Spleen (tissue), 11 donors: Measurements from ENCODE around the gene PDE4D. TPM values are rescaled to one million over a fixed set of nuclear protein-coding genes. Genes with fewer than 3 reads are reported as not detected.

Experiments used
- DNase-seq: peaks from one replicate; pipeline ENCODE4 v3.0.0-alpha.2; 2020
- H3K27ac ChIP-seq, 8 donors: fragments of 200-600 bp; sonication (generic) in 7 of 8; 1 replicate in 4 of 8; 2 replicates in 4 of 8; pipeline versions ENCODE4 v1.5.0 to v1.8.0; 2016 to 2021; ENCODE audit warnings: inconsistent platforms in 4 of 8, mild to moderate bottlenecking in 4 of 8, moderate library complexity in 1 of 8
- H3K27me3 ChIP-seq, 7 donors: fragments of 200-600 bp; sonication (generic) in 6 of 7; replicated peaks in 1 of 7; 1 replicate in 4 of 7; 2 replicates in 3 of 7; pipeline versions ENCODE4 v1.5.0 to v1.8.0; 2016 to 2021; ENCODE audit warnings: inconsistent platforms in 3 of 7, mild to moderate bottlenecking in 1 of 7
- H3K36me3 ChIP-seq, 6 donors: fragments of 200-600 bp; sonication (generic) in 5 of 6; 1 replicate in 4 of 6; 2 replicates in 2 of 6; pipeline versions ENCODE4 v1.5.0 to v1.8.0; 2016 to 2021; ENCODE audit warnings: inconsistent platforms in 2 of 6
- H3K4me1 ChIP-seq, 6 donors: fragments of 200-600 bp; sonication (generic) in 5 of 6; 1 replicate in 3 of 6; 2 replicates in 3 of 6; pipeline versions ENCODE4 v1.5.0 to v1.8.0; 2016 to 2021; ENCODE audit warnings: inconsistent platforms in 3 of 6
- H3K4me3 ChIP-seq, 8 donors: fragments of 200-600 bp; sonication (generic) in 7 of 8; 1 replicate in 4 of 8; 2 replicates in 4 of 8; pipeline versions ENCODE4 v1.5.0 to v1.8.0; 2016 to 2021; ENCODE audit warnings: inconsistent platforms in 4 of 8, mild to moderate bottlenecking in 4 of 8, moderate library complexity in 2 of 8
- H3K9me3 ChIP-seq, 8 donors: fragments of 200-600 bp; sonication (generic) in 7 of 8; 1 replicate in 4 of 8; 2 replicates in 4 of 8; pipeline versions ENCODE4 v1.5.0 to v1.8.0; 2016 to 2021; ENCODE audit warnings: inconsistent platforms in 4 of 8
- CTCF ChIP-seq, 11 experiments: fragments of 200-600 bp in 7 of 11; fragments of 450-650 bp in 4 of 11; sonication (generic) in 4 of 11; IDR thresholded peaks in 8 of 11; conservative IDR thresholded peaks in 3 of 11; 1 replicate in 7 of 11; 2 replicates in 4 of 11; pipeline versions ENCODE4 v1.4.0 to v1.8.0; 2016 to 2021; ENCODE audit warnings: antibody characterized with exemption in 11 of 11, inconsistent platforms in 4 of 11, mild to moderate bottlenecking in 1 of 11
- POLR2A ChIP-seq, 3 donors: fragments of 450-650 bp; IDR thresholded peaks; one replicate each; pipeline ENCODE4 v1.5.1; 2017; ENCODE audit warnings: antibody characterized with exemption in 3 of 3, mild to moderate bottlenecking in 1 of 3
- POLR2AphosphoS5 ChIP-seq, 3 donors: sonication (generic); formaldehyde crosslinking; IDR thresholded peaks; one replicate each; pipeline ENCODE4 v1.5.1; 2017; ENCODE audit warnings: antibody characterized with exemption in 3 of 3
- WGBS, 5 donors: extraction: QIAGEN DNeasy Blood & Tissue Kit in 3 of 5; methylation state at CpG; one replicate each; pipeline versions ENCODE4 v1.1.5 to v1.1.7; 2013 to 2018; 5-methylcytosine and 5-hydroxymethylcytosine counted together
- intact Hi-C: fragments of 100-400 bp; cut with DNase I; formaldehyde crosslinking; loops from one replicate; pipeline ENCODE4 v1.15.0; 2023; ENCODE audit warnings: low total_unique reads
- polyA plus RNA-seq, 3 donors: library from polyadenylated mRNA; stranded (reverse); fragments of 200-250 nt; gene quantifications; one replicate each; pipeline ENCODE4 v1.2.1, GENCODE V29; 2013
- total RNA-seq, 7 donors: library from RNA; depleted of rRNA in 3 of 7; stranded (reverse); fragments of >200 nt in 3 of 7; fragmentation: NEBNext Ultra II Directional in 4 of 7; extraction: Animal tissue kit (Norgen Biotek cat#: 25700) in 4 of 7; gene quantifications; one replicate each; pipeline versions ENCODE4 v1.1.0 to v1.2.1, GENCODE V29; 2016 to 2021
- donor health status: healthy with polysubstance abuse.
- donor health status: DM: no; HTN: no; CAD: no; lungs with moderate emphysema.
- donor health status: DM: no; HTN: no; CAD: no.
- donor health status: Bipolar disorder and iron deficiency.
- donor health status: healthy.
- donor health status: DM: no; HTN: no; CAD: no.
- donor health status: DM: yes; HTN: yes; CAD: no.

The PDE4D gene
- total and polyA plus RNA-seq, 10 donors, result 0.88 to 51.8 (median 18.2) TPM

GRCh38 chr5:59341155-59341554 lies 552.4 kb downstream of the PDE4D start:
- intact Hi-C loops, result no loop called here
- Histone ChIP-seq H3K27ac (no peak overlapping the region), H3K36me3 (no peaks in the 10 kb centered on the region), H3K4me1 (no peaks in the 10 kb centered on the region), H3K4me3 (no peak overlapping the region), H3K27me3 (no peaks in the 10 kb centered on the region), H3K9me3 (no peaks in the 10 kb centered on the region)
- DNase-seq, result no peak
- no peak for TF ChIP-seq CTCF (IDR thresholded peaks at IDR 0.05 in 8 of 11, conservative IDR thresholded peaks at IDR 0.05 in 3 of 11)
- 91 to 99% (median 93%) methylated on average over 2 of the region's 2 CpGs for WGBS, 5 donors

GRCh38 chr5:59340637-59341036 lies 552.9 kb downstream of the PDE4D start:
- no peak overlapping the region for H3K27ac ChIP-seq
- intact Hi-C loops, result no loop called here
- H3K36me3 ChIP-seq, result no peaks in the 10 kb centered on the region
- no peaks in the 10 kb centered on the region for H3K9me3 ChIP-seq
- DNase-seq, result no peak
- no peak overlapping the region for H3K4me3 ChIP-seq
- 3 to 100% (median 95%) methylated on average over 1 of the region's 1 CpG for WGBS, 5 donors
- H3K27me3 ChIP-seq, result no peaks in the 10 kb centered on the region
- no peaks in the 10 kb centered on the region for H3K4me1 ChIP-seq
- no peak for TF ChIP-seq CTCF (IDR thresholded peaks at IDR 0.05 in 8 of 11, conservative IDR thresholded peaks at IDR 0.05 in 3 of 11)
- no peak for TF ChIP-seq POLR2A (IDR thresholded peaks at IDR 0.05)
- TF ChIP-seq POLR2AphosphoS5 (IDR thresholded peaks at IDR 0.05), result no peak

GRCh38 chr5:59337240-59337639 lies 556.3 kb downstream of the PDE4D start:
- no peak overlapping the region for H3K27ac ChIP-seq
- no peaks in the 10 kb centered on the region for H3K9me3 ChIP-seq
- WGBS, 5 donors, result 34 to 53% (median 47%) methylated on average over 8 of the region's 8 CpGs
- intact Hi-C loops, result no loop called here
- no peaks in the 10 kb centered on the region for H3K4me1 ChIP-seq
- DNase-seq, result peak; percentile 77
- no peak overlapping the region for H3K4me3 ChIP-seq
- H3K36me3 ChIP-seq, result no peaks in the 10 kb centered on the region
- TF ChIP-seq POLR2A (IDR thresholded peaks at IDR 0.05) (no peak), CTCF (IDR thresholded peaks at IDR 0.05 in 8 of 11, conservative IDR thresholded peaks at IDR 0.05 in 3 of 11) (no peak), POLR2AphosphoS5 (IDR thresholded peaks at IDR 0.05) (no peak)
- no peaks in the 10 kb centered on the region for H3K27me3 ChIP-seq

DNA sequence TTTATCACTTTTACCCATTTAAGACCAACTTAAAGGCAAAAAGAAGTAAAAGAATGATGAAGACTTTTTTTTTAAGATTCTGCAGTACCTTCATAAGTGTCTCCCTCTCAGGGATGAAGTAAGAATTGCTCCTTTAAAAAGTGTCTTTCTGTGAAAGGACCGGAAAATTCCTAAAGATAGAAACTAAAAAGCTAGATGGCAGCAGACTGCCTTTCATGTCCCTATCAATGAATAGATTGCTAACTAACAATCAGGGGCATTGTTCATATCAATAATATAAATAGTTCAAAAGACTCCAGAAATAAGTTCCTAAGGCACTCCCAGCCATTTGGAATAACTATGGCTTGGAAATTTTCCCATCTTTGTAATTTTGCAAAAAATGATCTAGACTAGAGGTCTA lies 558.0 kb downstream of the PDE4D start:
- H3K4me1 ChIP-seq, result no peaks in the 10 kb centered on the region
- DNase-seq, result no peak
- no peaks in the 10 kb centered on the region for H3K9me3 ChIP-seq
- H3K36me3 ChIP-seq, result no peaks in the 10 kb centered on the region
- H3K4me3 ChIP-seq, result no peak overlapping the region
- H3K27me3 ChIP-seq, result no peaks in the 10 kb centered on the region
- no peak overlapping the region for H3K27ac ChIP-seq
- 86 to 94% (median 90%) methylated on average over 1 of the region's 1 CpG for WGBS, 5 donors
- intact Hi-C loops, result no loop called here
- no peak for TF ChIP-seq POLR2A (IDR thresholded peaks at IDR 0.05)
- no peak for TF ChIP-seq POLR2AphosphoS5 (IDR thresholded peaks at IDR 0.05)
- no peak for TF ChIP-seq CTCF (IDR thresholded peaks at IDR 0.05 in 8 of 11, conservative IDR thresholded peaks at IDR 0.05 in 3 of 11)
